22Rv1 (cell line): ENCODE data around the gene KIAA1671.

Experiments
- CTCF ChIP-seq: fragments of 450-650 bp; IDR thresholded peaks from 2 replicates; pipeline ENCODE4 v1.5.1; 2017; ENCODE audit warnings: mild to moderate bottlenecking
- ZFX ChIP-seq: fragments of 450-650 bp; IDR thresholded peaks from 2 replicates; pipeline ENCODE4 v1.6.1; 2017; ENCODE audit warnings: antibody characterized with exemption, borderline replicate concordance

- TF ChIP-seq CTCF (no peak), ZFX (no peak)
Observed at GRCh38 chr22:25166266-25167040, 213.9 kb downstream of the KIAA1671 start.
